WTC11 (cell line): Measurements from ENCODE around the gene CEP68. TPM values are rescaled to one million over a fixed set of nuclear protein-coding genes. Genes with fewer than 3 reads are reported as not detected.

Source experiments
- ATAC-seq: fragments of 200-7000 bp; cut with Tn5 transposase; 2 replicates; pipeline ENCODE4 v1.10.0; 2021; ENCODE audit warnings: mild to moderate bottlenecking, moderate library complexity
- CTCF ChIA-PET: fragments of 300-600 bp; sonication (Branson Sonifier 250); formaldehyde crosslinking; loops from one replicate; lab custom pipeline; 2021; ENCODE audit warnings: antibody characterized with exemption; lab: Charles Lee
- POLR2A ChIA-PET: fragments of 350-600 bp; sonication (Branson Sonifier 250); formaldehyde crosslinking; loops from one replicate; lab custom pipeline; 2021; ENCODE audit warnings: antibody characterized with exemption; lab: Charles Lee
- DNase-seq: peaks from one replicate; pipeline ENCODE4 v3.0.0; 2021; ENCODE audit warnings: low spot score
- H3K27ac Mint-ChIP-seq: 2 replicates; pipeline ENCODE4 v1.8.0; 2021; ENCODE audit warnings: mixed read lengths
- H3K27me3 Mint-ChIP-seq: 2 replicates; pipeline ENCODE4 v1.8.0; 2021; ENCODE audit warnings: low read depth, mild to moderate bottlenecking, moderate library complexity, mixed read lengths
- H3K36me3 Mint-ChIP-seq: 2 replicates; pipeline ENCODE4 v1.8.0; 2021; ENCODE audit warnings: mixed read lengths
- H3K4me1 Mint-ChIP-seq: 2 replicates; pipeline ENCODE4 v1.8.0; 2022; ENCODE audit warnings: mixed read lengths
- H3K4me3 Mint-ChIP-seq: 2 replicates; pipeline ENCODE4 v1.8.0; 2021; ENCODE audit warnings: mild to moderate bottlenecking, moderate library complexity, mixed read lengths
- H3K9me3 Mint-ChIP-seq: 2 replicates; pipeline ENCODE4 v1.8.0; 2021; ENCODE audit warnings: mixed read lengths
- CBFB ChIP-seq: sonication (generic); formaldehyde crosslinking; IDR thresholded peaks from 2 replicates; pipeline ENCODE4 v1.8.1; 2022; ENCODE audit warnings: mild to moderate bottlenecking, low read depth, missing genetic modification reagents
- CREM ChIP-seq: sonication (generic); formaldehyde crosslinking; IDR thresholded peaks from 2 replicates; pipeline ENCODE4 v1.8.1; 2022; ENCODE audit warnings: mild to moderate bottlenecking, missing genetic modification reagents, moderate library complexity
- ETV6 ChIP-seq: sonication (generic); formaldehyde crosslinking; IDR thresholded peaks from 2 replicates; pipeline ENCODE4 v1.8.1; 2022; ENCODE audit warnings: mild to moderate bottlenecking, missing genetic modification reagents
- GABPB1 ChIP-seq: sonication (generic); formaldehyde crosslinking; IDR thresholded peaks from 2 replicates; pipeline ENCODE4 v1.8.1; 2023; ENCODE audit warnings: mild to moderate bottlenecking, missing genetic modification reagents
- KAT7 ChIP-seq: sonication (generic); formaldehyde crosslinking; IDR thresholded peaks from 2 replicates; pipeline ENCODE4 v1.8.1; 2023; ENCODE audit warnings: missing genetic modification reagents, mild to moderate bottlenecking, borderline replicate concordance
- PRRX2 ChIP-seq: fragments of 250-450 bp; sonication (Bioruptor Pico); IDR thresholded peaks from 2 replicates; pipeline ENCODE4 v1.8.0; 2021; ENCODE audit warnings: mild to moderate bottlenecking
- RELA ChIP-seq: sonication (generic); formaldehyde crosslinking; IDR thresholded peaks from 2 replicates; pipeline ENCODE4 v1.8.1; 2022; ENCODE audit warnings: missing genetic modification reagents, mild to moderate bottlenecking, borderline replicate concordance
- SMAD3 ChIP-seq: sonication (generic); formaldehyde crosslinking; IDR thresholded peaks from 2 replicates; pipeline ENCODE4 v1.8.0; 2022; ENCODE audit warnings: missing genetic modification reagents, mild to moderate bottlenecking, borderline replicate concordance
- SP1 ChIP-seq: sonication (generic); formaldehyde crosslinking; conservative IDR thresholded peaks from 2 replicates; pipeline ENCODE4 v1.8.1; 2022; ENCODE audit warnings: missing genetic modification reagents
- TP53 ChIP-seq: sonication (generic); formaldehyde crosslinking; IDR thresholded peaks from 2 replicates; pipeline ENCODE4 v1.8.1; 2023; ENCODE audit warnings: mild to moderate bottlenecking, missing genetic modification reagents
- ZBTB21 ChIP-seq: sonication (generic); formaldehyde crosslinking; IDR thresholded peaks from 2 replicates; pipeline ENCODE4 v1.8.1; 2023; ENCODE audit warnings: mild to moderate bottlenecking, missing genetic modification reagents, borderline replicate concordance
- ZNF396 ChIP-seq: fragments of 250-450 bp; sonication (Bioruptor Pico); IDR thresholded peaks from 2 replicates; pipeline ENCODE4 v1.8.0; 2021; ENCODE audit warnings: mild to moderate bottlenecking, moderate library complexity, borderline replicate concordance
- ZNF416 ChIP-seq: fragments of 250-450 bp; sonication (Bioruptor Pico); IDR thresholded peaks from 2 replicates; pipeline ENCODE4 v1.9.0; 2021; ENCODE audit warnings: mild to moderate bottlenecking, inconsistent platforms
- total RNA-seq: library from RNA; stranded (reverse); gene quantifications from 3 replicates; pipeline ENCODE4 v1.2.3, GENCODE V29; 2021
- TF ChIP-seq, protein P1 (sequence below): fragments of 200-600 bp; IDR thresholded peaks from 2 replicates; pipeline ENCODE4 v1.8.0; 2022; ENCODE audit warnings: antibody characterized with exemption
- TF ChIP-seq, protein P2 (sequence below): sonication (generic); formaldehyde crosslinking; IDR thresholded peaks from 2 replicates; pipeline ENCODE4 v1.8.0; 2023; ENCODE audit warnings: missing genetic modification reagents
- TF ChIP-seq, protein P3 (sequence below): sonication (generic); formaldehyde crosslinking; IDR thresholded peaks from 2 replicates; pipeline ENCODE4 v1.8.1; 2022; ENCODE audit warnings: low read depth, missing genetic modification reagents, borderline replicate concordance
- TF ChIP-seq, protein P4 (sequence below): sonication (generic); formaldehyde crosslinking; IDR thresholded peaks from 2 replicates; pipeline ENCODE4 v1.8.1; 2022; ENCODE audit warnings: mild to moderate bottlenecking, moderate library complexity, missing genetic modification reagents
- TF ChIP-seq, protein P5 (sequence below): sonication (generic); formaldehyde crosslinking; IDR thresholded peaks from 2 replicates; pipeline ENCODE4 v1.8.0; 2022; ENCODE audit warnings: mild to moderate bottlenecking, missing genetic modification reagents

CEP68 gene
- total RNA-seq, 1 experiment from 2014 or later: 16.7 TPM

DNA sequence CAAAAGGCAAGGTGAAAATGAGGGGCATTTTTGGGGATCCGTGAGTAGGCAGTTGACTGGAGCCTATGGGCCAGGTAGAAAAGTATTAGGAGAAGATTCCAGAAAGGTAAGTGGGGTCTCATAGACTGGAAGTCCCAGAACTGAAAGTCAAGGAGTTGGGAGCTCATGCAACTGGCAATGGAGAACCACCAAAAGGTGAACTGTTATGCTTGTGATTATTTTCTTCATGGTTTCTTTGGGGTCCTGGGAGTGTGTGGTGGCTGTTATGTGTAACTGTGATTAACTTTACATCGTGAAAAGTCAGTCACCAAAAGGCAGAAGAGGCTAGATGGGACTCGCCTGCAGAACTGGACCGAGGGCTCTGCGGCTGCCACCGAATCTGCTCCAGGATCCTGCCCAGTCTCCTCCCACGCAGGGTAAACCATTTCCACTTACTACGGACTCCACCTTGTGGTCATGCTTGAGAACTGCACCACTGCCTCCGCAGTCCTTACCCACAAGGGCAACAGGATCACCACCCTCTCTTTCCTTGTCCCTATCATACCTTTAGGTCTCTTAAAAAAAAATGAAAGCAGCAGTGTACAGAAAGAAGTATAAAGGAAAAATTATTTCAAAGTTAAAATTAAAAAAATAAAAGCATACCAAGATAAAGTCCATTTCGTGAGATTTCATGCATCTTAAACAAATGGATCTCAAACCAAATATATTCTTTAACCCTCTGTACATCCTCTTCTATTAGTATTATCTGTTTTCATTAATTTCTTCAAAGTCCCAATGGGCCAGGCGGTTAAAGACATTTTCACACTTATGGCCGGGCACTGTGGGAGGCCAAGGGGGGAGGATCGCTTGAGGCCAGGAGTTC, 15.6 kb upstream of the CEP68 start:
- Mint-ChIP-seq H3K4me1 (peaks cover 31% of the 10 kb centered on the region), H3K27ac (no peak overlapping the region), H3K27me3 (no peaks in the 10 kb centered on the region), H3K9me3 (peaks cover 10% of the 10 kb centered on the region)
- DNase-seq (peak; percentile 84), ATAC-seq (peak; percentile 88)
- TF ChIP-seq, protein P1, sequence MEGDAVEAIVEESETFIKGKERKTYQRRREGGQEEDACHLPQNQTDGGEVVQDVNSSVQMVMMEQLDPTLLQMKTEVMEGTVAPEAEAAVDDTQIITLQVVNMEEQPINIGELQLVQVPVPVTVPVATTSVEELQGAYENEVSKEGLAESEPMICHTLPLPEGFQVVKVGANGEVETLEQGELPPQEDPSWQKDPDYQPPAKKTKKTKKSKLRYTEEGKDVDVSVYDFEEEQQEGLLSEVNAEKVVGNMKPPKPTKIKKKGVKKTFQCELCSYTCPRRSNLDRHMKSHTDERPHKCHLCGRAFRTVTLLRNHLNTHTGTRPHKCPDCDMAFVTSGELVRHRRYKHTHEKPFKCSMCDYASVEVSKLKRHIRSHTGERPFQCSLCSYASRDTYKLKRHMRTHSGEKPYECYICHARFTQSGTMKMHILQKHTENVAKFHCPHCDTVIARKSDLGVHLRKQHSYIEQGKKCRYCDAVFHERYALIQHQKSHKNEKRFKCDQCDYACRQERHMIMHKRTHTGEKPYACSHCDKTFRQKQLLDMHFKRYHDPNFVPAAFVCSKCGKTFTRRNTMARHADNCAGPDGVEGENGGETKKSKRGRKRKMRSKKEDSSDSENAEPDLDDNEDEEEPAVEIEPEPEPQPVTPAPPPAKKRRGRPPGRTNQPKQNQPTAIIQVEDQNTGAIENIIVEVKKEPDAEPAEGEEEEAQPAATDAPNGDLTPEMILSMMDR: peak; percentile 89
- TF ChIP-seq, protein P2, sequence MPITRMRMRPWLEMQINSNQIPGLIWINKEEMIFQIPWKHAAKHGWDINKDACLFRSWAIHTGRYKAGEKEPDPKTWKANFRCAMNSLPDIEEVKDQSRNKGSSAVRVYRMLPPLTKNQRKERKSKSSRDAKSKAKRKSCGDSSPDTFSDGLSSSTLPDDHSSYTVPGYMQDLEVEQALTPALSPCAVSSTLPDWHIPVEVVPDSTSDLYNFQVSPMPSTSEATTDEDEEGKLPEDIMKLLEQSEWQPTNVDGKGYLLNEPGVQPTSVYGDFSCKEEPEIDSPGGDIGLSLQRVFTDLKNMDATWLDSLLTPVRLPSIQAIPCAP (CRISPR knock-in tag): no peak
- TF ChIP-seq, all 79 proteins: peak for 1
- H3K36me3 Mint-ChIP-seq: peaks cover 41% of the 10 kb centered on the region
- POLR2A ChIA-PET: no interaction called here
- CTCF ChIA-PET: interaction anchor here (0.6 to 2.4 kb wide), 9 partner anchors 9 to 135 kb away, joined by 3 to 19 read pairs (median 5); partner anchors contain the start of gene SLC1A4
- no peak overlapping the region for H3K4me3 Mint-ChIP-seq

DNA sequence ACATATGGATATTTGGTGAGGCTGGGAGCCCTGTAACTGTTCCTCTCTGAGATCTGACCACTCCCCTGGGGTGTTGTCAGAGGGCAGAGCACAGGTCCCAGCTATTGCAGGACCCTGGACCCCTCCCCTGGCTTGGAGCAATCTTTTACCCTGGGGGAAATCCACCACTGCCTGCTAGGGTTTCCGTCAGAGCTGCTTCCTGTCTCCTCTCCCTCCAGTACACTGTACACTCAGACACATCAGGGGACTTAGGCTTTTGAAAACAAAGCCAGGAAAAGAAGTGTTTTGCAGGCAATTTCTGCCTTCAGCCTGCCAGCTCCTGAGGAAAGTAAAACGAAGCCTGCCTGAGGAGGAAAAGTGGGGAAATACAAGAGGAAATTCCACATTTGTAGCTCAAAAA, 13.2 kb upstream of the CEP68 start:
- peaks cover 20% of the 10 kb centered on the region for H3K9me3 Mint-ChIP-seq
- H3K36me3 Mint-ChIP-seq: peaks cover 56% of the 10 kb centered on the region

DNA sequence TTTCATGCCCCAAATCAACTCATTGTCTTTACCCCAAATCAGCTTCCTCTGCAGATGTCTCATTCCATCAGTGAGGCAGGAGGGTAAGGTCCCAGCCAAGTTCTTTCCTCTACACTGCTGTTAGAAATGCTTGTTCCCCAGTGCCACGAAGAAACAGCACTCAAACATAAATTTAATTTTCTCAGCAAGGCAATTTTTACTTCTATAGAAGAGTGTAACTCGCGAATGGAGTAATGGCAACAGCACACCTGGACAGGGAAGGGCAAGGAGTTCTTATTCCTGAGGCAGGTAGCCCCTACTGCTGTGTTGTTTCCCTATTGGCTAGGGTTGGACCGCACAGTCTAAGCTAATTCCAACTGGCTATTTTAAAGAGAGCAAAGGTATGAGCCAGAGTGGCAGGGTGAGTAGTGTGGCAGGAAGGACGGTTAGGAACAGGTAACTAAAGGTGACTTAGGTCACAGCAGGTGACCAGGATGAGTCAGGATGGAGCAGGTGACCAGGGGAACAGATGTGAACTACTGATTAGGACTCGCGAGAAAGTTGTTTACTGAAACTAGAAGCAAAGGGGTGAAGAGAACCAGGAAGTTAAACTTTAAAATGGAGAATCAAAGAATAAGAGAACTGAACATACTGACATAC, 12.0 kb upstream of the CEP68 start:
- POLR2A ChIA-PET: no interaction called here
- no peak for TF ChIP-seq ZBTB21
- TF ChIP-seq, protein P2 (CRISPR knock-in tag): no peak
- no peak for TF ChIP-seq KAT7 (CRISPR knock-in tag)
- TF ChIP-seq, all 79 proteins: peak for 0
- CTCF ChIA-PET: interaction anchor here (1.0 to 2.2 kb wide), 3 partner anchors 12 to 126 kb away, joined by 4 to 7 read pairs (median 4); partner anchors contain the start of gene RAB1A
- ATAC-seq (no peak), DNase-seq (no peak)
- H3K4me3 Mint-ChIP-seq: no peak overlapping the region
- H3K27ac Mint-ChIP-seq: no peak overlapping the region
- peaks cover 31% of the 10 kb centered on the region for H3K9me3 Mint-ChIP-seq
- H3K36me3 Mint-ChIP-seq: peaks cover 60% of the 10 kb centered on the region
- H3K27me3 Mint-ChIP-seq: no peaks in the 10 kb centered on the region; the same call in 1 of the 2 replicates
- peaks cover 36% of the 10 kb centered on the region for H3K4me1 Mint-ChIP-seq

More for the DNA sequence above, 13.2 kb upstream of the CEP68 start:
- TF ChIP-seq SP1 (no peak), PRRX2 (CRISPR knock-in tag) (no peak), SMAD3 (CRISPR knock-in tag) (no peak), TP53 (CRISPR knock-in tag) (no peak), ZNF396 (CRISPR knock-in tag) (no peak), RELA (CRISPR knock-in tag) (no peak), ETV6 (CRISPR knock-in tag) (no peak), ZNF416 (CRISPR knock-in tag) (no peak), CREM (CRISPR knock-in tag) (no peak), KAT7 (CRISPR knock-in tag) (no peak), GABPB1 (CRISPR knock-in tag) (no peak), CBFB (CRISPR knock-in tag) (no peak)
- TF ChIP-seq, protein P3, sequence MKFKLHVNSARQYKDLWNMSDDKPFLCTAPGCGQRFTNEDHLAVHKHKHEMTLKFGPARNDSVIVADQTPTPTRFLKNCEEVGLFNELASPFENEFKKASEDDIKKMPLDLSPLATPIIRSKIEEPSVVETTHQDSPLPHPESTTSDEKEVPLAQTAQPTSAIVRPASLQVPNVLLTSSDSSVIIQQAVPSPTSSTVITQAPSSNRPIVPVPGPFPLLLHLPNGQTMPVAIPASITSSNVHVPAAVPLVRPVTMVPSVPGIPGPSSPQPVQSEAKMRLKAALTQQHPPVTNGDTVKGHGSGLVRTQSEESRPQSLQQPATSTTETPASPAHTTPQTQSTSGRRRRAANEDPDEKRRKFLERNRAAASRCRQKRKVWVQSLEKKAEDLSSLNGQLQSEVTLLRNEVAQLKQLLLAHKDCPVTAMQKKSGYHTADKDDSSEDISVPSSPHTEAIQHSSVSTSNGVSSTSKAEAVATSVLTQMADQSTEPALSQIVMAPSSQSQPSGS (CRISPR knock-in tag): no peak
- TF ChIP-seq, protein P4, sequence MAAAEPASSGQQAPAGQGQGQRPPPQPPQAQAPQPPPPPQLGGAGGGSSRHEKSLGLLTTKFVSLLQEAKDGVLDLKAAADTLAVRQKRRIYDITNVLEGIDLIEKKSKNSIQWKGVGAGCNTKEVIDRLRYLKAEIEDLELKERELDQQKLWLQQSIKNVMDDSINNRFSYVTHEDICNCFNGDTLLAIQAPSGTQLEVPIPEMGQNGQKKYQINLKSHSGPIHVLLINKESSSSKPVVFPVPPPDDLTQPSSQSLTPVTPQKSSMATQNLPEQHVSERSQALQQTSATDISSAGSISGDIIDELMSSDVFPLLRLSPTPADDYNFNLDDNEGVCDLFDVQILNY (CRISPR knock-in tag): no peak
- TF ChIP-seq, protein P5, sequence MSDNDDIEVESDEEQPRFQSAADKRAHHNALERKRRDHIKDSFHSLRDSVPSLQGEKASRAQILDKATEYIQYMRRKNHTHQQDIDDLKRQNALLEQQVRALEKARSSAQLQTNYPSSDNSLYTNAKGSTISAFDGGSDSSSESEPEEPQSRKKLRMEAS (CRISPR knock-in tag): no peak
- no peak overlapping the region for H3K4me3 Mint-ChIP-seq
- ATAC-seq: no peak
- no peak for DNase-seq
- POLR2A ChIA-PET: no interaction called here
- peaks cover 32% of the 10 kb centered on the region for H3K4me1 Mint-ChIP-seq
- H3K27me3 Mint-ChIP-seq: no peaks in the 10 kb centered on the region
- CTCF ChIA-PET: interaction anchor here (0.5 to 2.2 kb wide), 6 partner anchors 11 to 530 kb away, joined by 3 to 7 read pairs (median 4); partner anchors contain the start of gene RAB1A
- no peak overlapping the region for H3K27ac Mint-ChIP-seq
